Measurements from ENCODE around the gene NLRP14.

The NLRP14 gene

GRCh38 chr11:6992457-6993417 is 27.5 kb upstream of the NLRP14 start:
- no peak overlapping the region for H3K4me3 ChIP-seq (ENCODE audit: insufficient read depth, low read length, poor library complexity, severe bottlenecking)
- H4K20me1 ChIP-seq (ENCODE audit: low read depth, low read length): 0 out of 2 replicates have a peak, but pooled peaks cover 4% of the 10 kb centered on the region
- no peaks in the 10 kb centered on the region for H3K79me2 ChIP-seq (ENCODE audit: insufficient read depth, low read length)
- H3K27me3 ChIP-seq (ENCODE audit: low read length): no peaks in the 10 kb centered on the region
- H3K9me2 ChIP-seq (replicated peaks; ENCODE audit: insufficient read depth, low read length): no peaks in the 10 kb centered on the region
- H2AFZ ChIP-seq (ENCODE audit: low read depth, low read length, severe bottlenecking): no peak overlapping the region
- H3K9ac ChIP-seq (ENCODE audit: low read length): no peak overlapping the region
- no peaks in the 10 kb centered on the region for H3K9me3 ChIP-seq (ENCODE audit: insufficient read depth, low read length)
- H3F3A ChIP-seq (ENCODE audit: insufficient read depth): no peaks in the 10 kb centered on the region
- H3K27ac ChIP-seq (ENCODE audit: low read depth, low read length): no peak overlapping the region
- H3K4me2 ChIP-seq (ENCODE audit: low read depth, low read length, poor library complexity, severe bottlenecking): no peak overlapping the region
- TF ChIP-seq CTCF (IDR thresholded peaks at IDR 0.05; ENCODE audit: insufficient read depth, low read length, poor library complexity, severe bottlenecking) (no peak), EZH2phosphoT487 (conservative IDR thresholded peaks at IDR 0.05; ENCODE audit: low read length) (no peak)
- no peaks in the 10 kb centered on the region for H3K36me3 ChIP-seq (ENCODE audit: low read length)

- H3K4me2 ChIP-seq (ENCODE audit: low read depth, low read length, poor library complexity, severe bottlenecking): no peak overlapping the region
These were observed 24.6 kb upstream of the NLRP14 start for GRCh38 chr11:6995703-6996102.

GRCh38 chr11:7004482-7004881 is 15.8 kb upstream of the NLRP14 start:
- no peaks in the 10 kb centered on the region for H3K36me3 ChIP-seq (ENCODE audit: low read length)
- H3K27me3 ChIP-seq (ENCODE audit: low read length): no peaks in the 10 kb centered on the region
- H3K9me2 ChIP-seq (replicated peaks; ENCODE audit: insufficient read depth, low read length): no peaks in the 10 kb centered on the region
- no peak overlapping the region for H3K9ac ChIP-seq (ENCODE audit: low read length)
- H3F3A ChIP-seq (ENCODE audit: insufficient read depth): no peaks in the 10 kb centered on the region
- no peak overlapping the region for H3K4me3 ChIP-seq (ENCODE audit: insufficient read depth, low read length, poor library complexity, severe bottlenecking)
- H3K9me3 ChIP-seq (ENCODE audit: insufficient read depth, low read length): no peaks in the 10 kb centered on the region
- TF ChIP-seq EZH2phosphoT487 (conservative IDR thresholded peaks at IDR 0.05; ENCODE audit: low read length) (no peak), CTCF (IDR thresholded peaks at IDR 0.05; ENCODE audit: insufficient read depth, low read length, poor library complexity, severe bottlenecking) (no peak)
- no peak overlapping the region for H2AFZ ChIP-seq (ENCODE audit: low read depth, low read length, severe bottlenecking)
- H4K20me1 ChIP-seq (ENCODE audit: low read depth, low read length): no peaks in the 10 kb centered on the region
- H3K79me2 ChIP-seq (ENCODE audit: insufficient read depth, low read length): no peaks in the 10 kb centered on the region
- no peak overlapping the region for H3K27ac ChIP-seq (ENCODE audit: low read depth, low read length)
- no peak overlapping the region for H3K4me2 ChIP-seq (ENCODE audit: low read depth, low read length, poor library complexity, severe bottlenecking)

More at GRCh38 chr11:6995703-6996102, 24.6 kb upstream of the NLRP14 start:
- Histone ChIP-seq H3K27ac (ENCODE audit: low read depth, low read length) (no peak overlapping the region), H4K20me1 (ENCODE audit: low read depth, low read length) (0 out of 2 replicates have a peak, but pooled peaks cover 4% of the 10 kb centered on the region), H3K4me3 (ENCODE audit: insufficient read depth, low read length, poor library complexity, severe bottlenecking) (no peak overlapping the region), H3K9me2 (replicated peaks; ENCODE audit: insufficient read depth, low read length) (no peaks in the 10 kb centered on the region), H3K9me3 (ENCODE audit: insufficient read depth, low read length) (no peaks in the 10 kb centered on the region), H3K79me2 (ENCODE audit: insufficient read depth, low read length) (no peaks in the 10 kb centered on the region), H3K36me3 (ENCODE audit: low read length) (no peaks in the 10 kb centered on the region), H3K27me3 (ENCODE audit: low read length) (no peaks in the 10 kb centered on the region), H2AFZ (ENCODE audit: low read depth, low read length, severe bottlenecking) (no peak overlapping the region), H3F3A (ENCODE audit: insufficient read depth) (no peaks in the 10 kb centered on the region), H3K9ac (ENCODE audit: low read length) (no peak overlapping the region)
- TF ChIP-seq EZH2phosphoT487 (conservative IDR thresholded peaks at IDR 0.05; ENCODE audit: low read length) (no peak), CTCF (IDR thresholded peaks at IDR 0.05; ENCODE audit: insufficient read depth, low read length, poor library complexity, severe bottlenecking) (no peak)
